ENCODE data around the gene MCOLN2. TPM values are rescaled to one million over a fixed set of nuclear protein-coding genes. Genes with fewer than 3 reads are reported as not detected.

The MCOLN2 gene
- total RNA-seq, 1 donor from 2014 or later, result not detected

- no peak for DNase-seq
Observed at GRCh38 chr1:84985365-84985764, 11.5 kb downstream of the MCOLN2 start.

DNA sequence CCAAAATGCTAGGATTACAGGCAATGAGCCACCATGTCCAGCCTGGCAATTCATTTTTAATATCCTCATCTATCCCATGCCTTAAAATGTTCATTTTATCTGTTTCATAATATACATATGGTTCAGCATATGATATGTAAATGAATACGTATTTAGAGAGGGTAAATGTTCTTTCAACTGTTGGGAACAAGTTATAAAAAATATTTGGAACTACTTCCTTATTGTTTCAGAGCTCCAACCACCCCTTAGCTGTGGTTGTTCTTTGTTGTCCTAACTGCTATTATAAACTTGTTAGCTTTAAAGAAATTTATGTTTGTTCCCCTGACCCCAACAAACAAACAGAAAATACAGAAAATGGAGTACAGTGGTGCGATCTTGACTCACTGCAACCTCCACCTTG, 14.5 kb downstream of the MCOLN2 start:
- no peak for DNase-seq

- no peak for DNase-seq
Observed at GRCh38 chr1:84975035-84975434, 21.9 kb downstream of the MCOLN2 start.

DNA sequence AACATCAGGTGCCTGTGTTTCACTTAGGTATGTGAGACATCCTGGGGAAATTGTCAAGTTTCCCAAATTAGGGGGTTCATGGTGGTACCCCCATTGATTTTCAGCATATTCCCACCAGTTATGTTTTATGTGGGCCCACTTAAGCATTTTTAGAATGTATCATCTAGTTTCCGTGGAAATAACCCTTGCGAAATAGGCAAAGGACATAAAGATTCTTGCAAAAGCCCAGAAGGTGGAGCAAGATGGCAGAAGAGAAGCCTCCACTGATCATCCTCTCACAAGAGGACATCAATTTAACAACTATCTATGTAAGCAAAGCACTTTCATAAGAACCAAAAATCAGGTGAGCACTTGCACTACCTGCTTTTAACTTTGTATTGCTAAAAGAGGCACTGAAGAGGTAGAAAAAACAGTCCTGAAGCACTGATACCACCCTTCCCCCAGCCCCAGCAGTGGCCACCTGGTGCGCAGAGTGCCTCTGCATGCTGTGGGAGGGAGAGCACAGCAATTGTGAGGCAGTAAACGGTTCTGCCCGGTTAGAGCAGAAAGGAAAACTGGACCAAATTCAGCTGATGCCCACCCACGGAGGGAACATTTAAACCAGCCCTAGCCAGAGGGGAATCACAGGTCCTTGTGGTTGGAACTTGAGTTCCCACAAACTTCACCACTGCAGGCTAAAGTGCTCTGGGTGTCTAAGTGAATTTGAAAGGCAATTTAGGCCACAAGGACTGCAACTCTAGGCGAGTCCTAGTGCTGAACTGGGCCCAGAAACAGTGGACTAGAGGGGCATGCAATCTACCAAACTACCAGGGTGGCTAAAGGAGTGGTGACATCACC, 23.2 kb downstream of the MCOLN2 start:
- no peak for DNase-seq

- no peak for DNase-seq
Observed at GRCh38 chr1:84972377-84972987, 24.4 kb downstream of the MCOLN2 start.

GRCh38 chr1:84971957-84972356, 25.0 kb downstream of the MCOLN2 start:
- no peak for DNase-seq

DNA sequence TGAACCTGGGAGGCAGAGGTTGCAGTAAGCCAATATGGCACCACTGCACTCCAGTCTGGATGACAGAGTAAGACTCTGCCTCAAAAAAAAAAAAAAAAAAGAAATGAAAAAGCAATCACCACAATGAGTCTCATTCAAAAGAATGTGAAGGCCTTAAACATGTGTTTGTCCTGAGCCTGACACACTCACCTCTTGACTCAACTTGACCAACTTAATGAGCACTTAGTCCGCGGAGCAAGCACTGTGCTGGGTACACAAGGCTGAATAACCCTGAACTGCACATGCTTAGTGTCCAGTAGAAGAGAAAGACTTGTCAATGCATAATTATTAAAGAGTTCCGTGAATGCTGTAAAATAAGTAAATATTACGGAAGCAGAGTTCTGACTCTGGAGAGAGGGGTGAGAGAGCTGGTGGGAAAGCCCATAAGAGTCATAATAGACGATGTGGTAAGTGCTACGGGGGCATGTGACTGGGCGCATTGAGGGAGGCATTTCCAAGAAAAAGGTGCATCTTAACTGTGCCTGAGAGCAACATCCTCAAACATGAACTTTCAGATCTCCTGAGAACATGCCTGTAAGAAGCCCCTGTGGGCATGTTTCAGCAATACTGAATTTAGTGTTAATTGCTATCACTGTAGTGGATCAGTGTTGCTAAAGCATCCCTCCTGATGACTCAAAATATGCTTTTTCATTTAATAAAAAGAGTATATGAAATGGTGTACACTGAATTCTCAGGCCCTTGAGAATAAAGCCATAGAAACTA, 27.2 kb downstream of the MCOLN2 start:
- no peak for DNase-seq

DNA sequence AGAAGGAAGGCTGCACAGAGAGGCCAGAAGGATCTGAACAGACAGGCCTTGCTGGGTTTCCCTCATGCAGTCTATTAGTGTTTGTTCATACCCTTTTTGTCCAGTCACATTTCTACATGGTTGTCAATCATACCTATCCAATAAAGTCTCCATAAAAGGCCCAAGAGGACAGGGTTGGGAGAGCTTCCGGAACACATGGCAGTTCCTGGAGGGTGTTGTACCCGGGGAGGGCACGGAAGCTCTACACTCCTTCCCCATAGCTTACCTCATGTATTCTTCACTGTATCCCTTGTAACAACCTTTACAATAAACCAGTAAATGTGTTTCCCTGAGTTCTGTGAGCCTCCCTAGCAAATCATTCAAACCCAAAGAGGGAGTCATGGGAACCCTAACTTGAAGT, 28.0 kb downstream of the MCOLN2 start:
- DNase-seq, result no peak

- no peak for DNase-seq
Observed at GRCh38 chr1:84968101-84968500, 28.8 kb downstream of the MCOLN2 start.

GRCh38 chr1:84967666-84968065, 29.2 kb downstream of the MCOLN2 start:
- no peak for DNase-seq

DNA sequence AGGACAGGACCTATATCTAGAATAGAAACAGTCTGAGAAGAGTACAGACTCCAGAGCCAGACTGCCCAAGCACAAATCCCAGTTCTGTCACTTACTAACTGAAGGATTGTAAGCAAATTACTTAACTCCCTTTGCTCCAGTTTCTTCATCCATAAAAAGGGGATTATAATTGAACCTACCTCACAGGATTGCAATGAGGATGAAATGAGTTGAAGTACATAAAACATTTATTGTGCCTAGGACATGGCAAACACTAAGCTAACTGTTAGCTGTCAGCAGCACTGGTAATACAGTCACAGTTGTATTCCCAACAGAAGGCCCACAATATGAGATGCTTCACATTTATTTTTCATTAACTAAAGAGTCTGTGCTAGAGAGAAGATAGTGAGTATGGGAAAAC, 33.9 kb downstream of the MCOLN2 start:
- DNase-seq, result no peak

DNA sequence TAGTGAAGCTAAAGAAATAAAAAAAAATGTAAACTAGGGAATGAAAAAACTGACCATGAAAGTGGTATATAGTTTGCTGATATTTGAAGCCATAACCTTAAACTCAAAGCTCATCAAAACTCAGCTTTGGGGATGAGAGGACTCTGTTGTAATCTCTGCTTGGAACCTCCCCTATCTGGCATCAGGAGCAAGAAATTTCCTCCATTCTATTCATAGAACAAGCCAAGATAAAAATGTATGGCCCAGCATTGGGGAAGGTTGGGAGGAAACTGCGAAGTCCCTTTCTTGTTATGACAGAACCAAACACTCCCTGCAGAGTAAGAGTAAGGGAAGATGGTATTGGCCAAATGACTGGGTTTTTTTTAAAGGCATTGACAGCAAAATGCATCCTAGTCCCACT, 35.6 kb downstream of the MCOLN2 start:
- DNase-seq, result no peak

DNA sequence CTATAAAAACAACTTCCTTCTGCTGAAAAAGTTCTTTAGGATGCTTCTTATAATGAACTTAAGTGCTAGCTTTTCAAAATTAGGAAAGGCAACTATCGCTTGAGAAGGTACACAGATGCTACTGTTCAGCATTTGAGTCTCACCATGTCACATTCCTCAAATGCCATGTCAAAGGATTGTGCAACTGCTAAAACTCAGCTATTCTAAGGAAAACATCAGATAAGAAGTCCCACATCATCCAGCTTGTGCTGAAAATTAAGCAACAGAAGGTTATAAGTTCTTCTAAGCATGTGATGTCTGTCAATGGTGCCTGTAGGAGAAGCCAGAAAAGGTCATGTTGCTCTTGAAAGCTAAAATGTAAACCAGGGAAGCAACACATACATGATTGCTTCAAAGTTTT, 36.5 kb downstream of the MCOLN2 start:
- DNase-seq, result no peak

DNA sequence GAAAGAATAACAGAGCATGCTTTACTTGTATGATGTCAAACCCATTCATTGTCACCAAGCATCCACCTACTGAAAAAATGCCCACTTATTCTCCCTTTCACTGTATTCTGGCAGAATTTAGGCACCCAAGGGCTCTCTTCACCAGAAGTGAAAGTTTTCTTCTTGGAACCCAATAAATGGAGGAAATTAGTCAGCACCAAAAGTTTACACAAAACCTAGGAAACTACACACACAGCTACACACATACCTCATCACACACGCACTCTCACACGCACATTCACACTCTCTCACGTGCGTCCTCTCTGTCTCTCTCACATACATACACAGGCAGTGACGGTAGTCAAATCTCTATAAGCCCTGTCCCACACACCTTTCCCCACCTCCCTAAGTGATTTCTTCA, 37.6 kb downstream of the MCOLN2 start:
- no peak for DNase-seq

GRCh38 chr1:84957966-84958365, 38.9 kb downstream of the MCOLN2 start:
- DNase-seq, result no peak

GRCh38 chr1:84956655-84957054, 40.3 kb downstream of the MCOLN2 start:
- no peak for DNase-seq

GRCh38 chr1:84956097-84956496, 40.8 kb downstream of the MCOLN2 start:
- no peak for DNase-seq

GRCh38 chr1:84949664-84950063, 47.2 kb downstream of the MCOLN2 start:
- no peak for DNase-seq

- DNase-seq, result no peak
Observed at GRCh38 chr1:84947536-84948410, 49.1 kb downstream of the MCOLN2 start.

- DNase-seq, result no peak
Observed at GRCh38 chr1:84946631-84947030, 50.3 kb downstream of the MCOLN2 start.

DNA sequence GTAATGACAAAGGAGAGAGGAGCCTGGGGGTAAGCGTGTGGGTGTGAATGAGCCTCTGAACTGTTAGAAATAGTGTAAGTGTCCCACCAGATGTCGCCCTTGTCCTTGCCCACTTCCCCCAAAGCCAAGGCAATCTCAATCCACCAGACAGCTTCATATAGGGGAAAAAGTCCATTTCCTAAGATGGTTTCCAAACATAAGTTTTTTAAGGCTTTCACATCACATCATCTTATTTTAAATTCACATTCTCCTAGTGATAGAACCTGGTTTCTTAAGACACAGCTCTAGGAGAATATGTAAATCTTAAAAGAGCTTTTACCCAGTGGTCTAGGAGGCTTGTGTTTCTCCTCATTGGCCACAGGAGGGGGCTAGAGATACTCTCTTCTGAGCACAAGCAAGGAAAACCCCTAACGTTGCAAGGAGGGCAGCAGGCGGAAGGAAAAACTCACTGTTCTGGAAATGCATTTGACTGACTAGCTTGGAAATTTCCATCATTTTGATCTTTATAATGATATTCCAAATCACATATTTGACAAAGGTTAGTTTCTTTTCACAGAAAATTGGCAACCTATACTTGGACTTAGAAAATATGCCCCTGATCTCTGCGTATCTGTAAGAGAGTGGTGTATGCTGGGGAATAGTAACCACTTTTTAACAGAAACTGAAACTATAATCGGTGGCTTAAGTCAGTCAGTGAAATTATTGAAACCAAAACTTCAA, 52.0 kb downstream of the MCOLN2 start:
- peak; percentile 31 for DNase-seq

DNA sequence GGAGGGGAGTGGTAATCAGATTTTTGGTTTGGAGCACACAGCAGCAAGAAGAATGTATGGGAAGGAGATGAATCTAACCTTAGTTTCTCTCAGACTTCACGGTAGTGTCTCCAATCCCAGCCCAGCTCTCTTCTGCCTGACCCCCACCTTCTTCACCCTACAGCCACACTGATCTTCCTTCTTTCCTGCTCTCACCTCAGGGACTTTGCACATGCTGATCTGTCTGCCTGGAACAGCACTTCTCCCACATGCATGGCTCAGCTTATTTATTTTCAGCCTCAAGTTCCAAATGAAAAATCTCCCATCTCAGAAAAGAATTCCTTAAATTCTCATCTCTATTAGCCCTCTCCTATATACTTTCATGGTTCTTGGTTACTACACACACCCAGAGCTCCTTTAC, 55.1 kb downstream of the MCOLN2 start:
- no peak for DNase-seq
